Mucosa of descending colon (tissue), 3 donors: ENCODE data around the gene ADAMTSL1. TPM values are rescaled to one million over a fixed set of nuclear protein-coding genes. Genes with fewer than 3 reads are reported as not detected.

Source experiments
- ATAC-seq: fragments of 200-7000 bp; cut with Tn5 transposase; one replicate; pipeline ENCODE4 v1.9.1; 2020; ENCODE audit warnings: mild to moderate bottlenecking, moderate library complexity
- DNase-seq, 3 donors: peaks; one replicate each; pipeline ENCODE4 v3.0.0-alpha.2; 2020
- H3K36me3 ChIP-seq: fragments of 200-600 bp; one replicate; pipeline ENCODE4 v1.8.0; 2021; ENCODE audit warnings: low read depth, mild to moderate bottlenecking
- H3K4me1 ChIP-seq: fragments of 200-600 bp; one replicate; pipeline ENCODE4 v1.8.0; 2021; ENCODE audit warnings: low read depth, mild to moderate bottlenecking
- H3K4me3 ChIP-seq: fragments of 200-600 bp; one replicate; pipeline ENCODE4 v1.8.0; 2021; ENCODE audit warnings: mild to moderate bottlenecking
- H3K9me3 ChIP-seq: fragments of 200-600 bp; one replicate; pipeline ENCODE4 v1.8.0; 2021; ENCODE audit warnings: mild to moderate bottlenecking
- CTCF ChIP-seq: fragments of 200-600 bp; IDR thresholded peaks from one replicate; pipeline ENCODE4 v1.8.0; 2022; ENCODE audit warnings: antibody characterized with exemption, mild to moderate bottlenecking
- intact Hi-C, 2 donors: fragments of 100-400 bp; cut with DNase I in 1 of 2; cut with micrococcal nuclease in 1 of 2; formaldehyde crosslinking; loops; one replicate each; pipeline versions ENCODE4 v1.11.0 to v1.11.1; 2022; cut with DNase I, micrococcal nuclease
- total RNA-seq, 3 donors: library from RNA; stranded (reverse); fragmentation: NEBNext Ultra II Directional in 2 of 3; extraction: Animal tissue kit (Norgen Biotek cat#: 25700) in 2 of 3; gene quantifications; one replicate each; pipeline versions ENCODE4 v1.2.1 to v1.2.4, GENCODE V29; 2021 to 2023
- donor health status: DM: no; HTN: no; CAD: no; lungs with moderate emphysema.
- donor health status: DM: no; HTN: no; CAD: no.
- donor health status: DM: no; HTN: yes; CAD: no.

Gene ADAMTSL1
- total RNA-seq, 3 donors from 2014 or later, result 10.1 to 32.1 (median 22.6) TPM

DNA sequence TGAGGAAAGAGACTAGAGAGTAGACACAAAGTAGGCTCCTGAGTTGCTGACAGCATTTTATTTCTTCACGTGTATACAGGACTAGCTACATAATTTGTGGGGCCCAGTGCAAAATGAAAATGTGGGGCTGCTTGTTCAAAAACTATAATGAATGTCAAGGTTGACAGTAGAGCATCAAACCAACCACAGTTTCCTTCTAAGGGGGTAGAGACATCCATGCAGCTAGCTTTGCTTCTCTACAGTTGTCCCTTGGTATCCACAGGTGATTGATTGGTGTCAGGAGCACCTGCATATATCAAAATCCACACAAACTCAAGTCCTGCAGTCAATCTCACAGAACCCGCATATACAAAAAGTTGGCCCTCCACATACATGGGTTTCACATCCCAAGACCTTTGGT, 429.5 kb downstream of the ADAMTSL1 start:
- Histone ChIP-seq H3K4me3 (no peak overlapping the region), H3K9me3 (peaks cover 3% of the 10 kb centered on the region), H3K4me1 (no peaks in the 10 kb centered on the region), H3K36me3 (no peaks in the 10 kb centered on the region)
- TF ChIP-seq CTCF, result no peak
- ATAC-seq, result no peak
- intact Hi-C loops, result no loop called here
- DNase-seq, result no peak

- no peak for DNase-seq
- ATAC-seq, result no peak
- Histone ChIP-seq H3K9me3 (peaks cover 3% of the 10 kb centered on the region), H3K4me3 (no peak overlapping the region), H3K4me1 (peaks cover under 1% of the 10 kb centered on the region), H3K36me3 (no peaks in the 10 kb centered on the region)
- intact Hi-C loops, result no loop called here
- TF ChIP-seq CTCF, result no peak
Observed at GRCh38 chr9:18905028-18905882, 431.3 kb downstream of the ADAMTSL1 start.

DNA sequence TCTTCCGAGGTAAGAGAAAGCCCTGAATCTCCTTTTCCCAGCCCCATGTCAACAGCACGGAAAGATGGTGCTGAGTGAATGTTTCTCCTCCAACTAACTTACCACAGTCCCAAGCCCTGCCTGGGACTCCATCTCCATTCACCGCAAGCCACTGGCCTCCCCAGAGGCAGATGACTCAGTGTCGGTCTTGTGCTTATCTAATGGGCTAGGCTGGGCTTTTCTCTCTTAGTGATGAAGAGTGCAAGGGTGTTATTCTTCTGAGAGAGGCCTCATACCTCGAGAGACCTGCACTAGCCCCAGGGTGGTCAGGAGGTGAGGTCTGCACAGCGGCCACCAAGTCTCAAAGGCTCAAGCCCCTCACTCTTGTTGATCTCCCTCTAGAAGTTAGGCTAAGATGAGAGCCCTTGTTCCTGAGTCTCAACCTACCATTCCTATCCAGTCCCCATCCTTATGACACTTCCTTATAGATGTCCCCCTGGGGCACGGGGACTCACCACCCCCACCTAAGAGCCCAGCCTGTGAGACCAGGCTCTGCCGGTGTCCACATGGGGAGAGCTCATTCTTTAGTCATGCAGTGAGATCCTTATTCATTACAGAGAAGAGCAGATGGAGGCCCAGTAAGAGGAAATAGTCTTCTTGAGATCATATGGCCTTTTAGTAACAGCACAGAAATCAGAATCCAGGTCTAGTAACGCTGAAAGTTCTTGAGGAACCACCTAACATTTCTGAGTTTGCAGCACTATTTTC, 432.1 kb downstream of the ADAMTSL1 start:
- no peak overlapping the region for H3K4me3 ChIP-seq
- DNase-seq (no peak), ATAC-seq (no peak)
- H3K4me1 ChIP-seq, result peaks cover 4% of the 10 kb centered on the region
- intact Hi-C loops, result no loop called here
- H3K9me3 ChIP-seq, result peaks cover 3% of the 10 kb centered on the region
- TF ChIP-seq CTCF, result no peak
- H3K36me3 ChIP-seq, result no peaks in the 10 kb centered on the region

DNA sequence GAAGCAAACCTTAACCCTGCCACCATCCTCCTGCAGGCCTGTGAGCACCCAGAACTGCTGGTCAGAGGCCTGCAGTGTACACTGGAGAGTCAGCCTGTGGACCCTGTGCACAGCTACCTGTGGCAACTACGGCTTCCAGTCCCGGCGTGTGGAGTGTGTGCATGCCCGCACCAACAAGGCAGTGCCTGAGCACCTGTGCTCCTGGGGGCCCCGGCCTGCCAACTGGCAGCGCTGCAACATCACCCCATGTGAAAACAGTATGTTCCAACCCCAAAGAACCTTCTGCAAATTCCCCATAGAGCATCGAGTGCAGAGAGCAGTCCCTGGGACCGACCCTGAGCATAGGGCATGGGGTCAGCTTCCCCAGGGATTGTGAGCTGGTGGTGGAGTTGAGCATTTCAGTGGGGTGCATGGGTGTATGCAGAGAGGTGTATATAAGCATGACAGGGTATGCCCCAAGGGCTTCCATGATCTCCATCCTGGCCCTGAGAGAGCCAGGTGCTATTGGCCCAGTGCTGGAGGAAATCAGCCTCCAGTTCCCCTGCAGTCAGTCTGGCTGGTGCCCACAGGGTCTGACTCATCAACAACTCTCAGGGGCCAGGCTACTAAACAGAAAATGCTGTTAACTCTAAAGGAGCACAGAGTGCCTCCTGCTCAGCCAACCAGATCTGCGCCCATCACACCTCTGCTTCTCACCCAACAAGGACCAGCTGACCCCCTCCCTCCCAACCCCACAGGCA, 432.9 kb downstream of the ADAMTSL1 start:
- Histone ChIP-seq H3K9me3 (no peaks in the 10 kb centered on the region), H3K4me1 (peaks cover 4% of the 10 kb centered on the region), H3K36me3 (no peaks in the 10 kb centered on the region), H3K4me3 (no peak overlapping the region)
- intact Hi-C loops, result no loop called here
- no peak for TF ChIP-seq CTCF
- ATAC-seq, result no peak
- no peak for DNase-seq

- H3K36me3 ChIP-seq, result no peaks in the 10 kb centered on the region
- intact Hi-C loops, result no loop called here
- no peak for TF ChIP-seq CTCF
- H3K4me3 ChIP-seq, result no peak overlapping the region
- ATAC-seq, result peak; percentile 12
- no peak for DNase-seq
- peaks cover 4% of the 10 kb centered on the region for H3K4me1 ChIP-seq
- H3K9me3 ChIP-seq, result no peaks in the 10 kb centered on the region
Observed at GRCh38 chr9:18907927-18908625, 434.1 kb downstream of the ADAMTSL1 start.
